HL-60 (cell line): ENCODE data around the gene LMAN1.

Experiments used
- DNase-seq, 2 experiments: peaks; one replicate each; pipeline ENCODE4 v3.0.0-alpha.2; 2010 to 2020; ENCODE audit warnings: low read depth in 1 of 2, low spot score in 1 of 2
- H3K27ac ChIP-seq: fragments of 250-450 bp; sonication (Bioruptor Pico); replicated peaks from 2 replicates; pipeline ENCODE4 v1.5.1; 2020; ENCODE audit warnings: mild to moderate bottlenecking, moderate library complexity
- H3K27me3 ChIP-seq: fragments of 250-450 bp; sonication (Bioruptor Pico); 2 replicates; pipeline ENCODE4 v1.5.1; 2021; ENCODE audit warnings: mild to moderate bottlenecking, moderate library complexity; ENCODE audit not compliant: insufficient read depth, poor library complexity, severe bottlenecking
- H3K4me3 ChIP-seq: replicated peaks from 2 replicates; pipeline ENCODE4 v1.5.1; 2011; ENCODE audit warnings: mild to moderate bottlenecking, control low read depth, low read length; ENCODE audit not compliant: insufficient read depth
- GABPA ChIP-seq: IDR thresholded peaks from 2 replicates; pipeline ENCODE4 v1.6.1; 2012; ENCODE audit warnings: low read depth
- POLR2AphosphoS5 ChIP-seq: IDR thresholded peaks from 2 replicates; pipeline ENCODE4 v1.6.1; 2012; ENCODE audit warnings: low read depth
- REST ChIP-seq: IDR thresholded peaks from 2 replicates; pipeline ENCODE4 v1.6.1; 2012; ENCODE audit warnings: low read depth; ENCODE audit not compliant: insufficient replicate concordance
- SPI1 ChIP-seq: IDR thresholded peaks from 2 replicates; pipeline ENCODE4 v1.6.1; 2012; ENCODE audit warnings: low read depth, mild to moderate bottlenecking, borderline replicate concordance
- TF ChIP-seq, protein P1 (sequence below): IDR thresholded peaks from one replicate; pipeline ENCODE4 v1.5.1; 2011; ENCODE audit warnings: low read length, control low read depth, inconsistent platforms; ENCODE audit not compliant: insufficient read depth

LMAN1 gene

DNA sequence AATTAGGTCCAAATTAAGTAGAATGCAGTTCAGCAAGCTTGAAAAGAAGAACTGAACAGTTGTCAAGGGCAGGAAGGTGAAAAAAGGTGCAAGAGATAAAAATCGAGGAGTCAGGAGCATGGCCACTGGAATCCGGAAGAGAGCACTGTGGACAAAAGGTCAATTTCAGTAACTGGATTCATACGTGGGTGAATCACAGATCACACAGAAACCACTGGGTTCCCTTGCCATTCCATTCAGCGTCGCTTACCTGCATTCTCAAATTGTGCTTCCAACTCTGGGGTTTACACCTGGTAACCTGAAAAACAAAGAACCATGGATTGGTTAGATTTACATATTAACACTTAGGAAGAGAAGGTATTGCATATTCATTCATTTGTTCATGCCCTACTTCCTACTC is 21.6 kb upstream of the LMAN1 start:
- Histone ChIP-seq H3K27ac (no peak overlapping the region), H3K4me3 (no peak overlapping the region), H3K27me3 (peaks cover 3% of the 10 kb centered on the region)
- DNase-seq, result no peak
- TF ChIP-seq GABPA (no peak), REST (no peak), POLR2AphosphoS5 (no peak), SPI1 (no peak)
- TF ChIP-seq, protein P1, sequence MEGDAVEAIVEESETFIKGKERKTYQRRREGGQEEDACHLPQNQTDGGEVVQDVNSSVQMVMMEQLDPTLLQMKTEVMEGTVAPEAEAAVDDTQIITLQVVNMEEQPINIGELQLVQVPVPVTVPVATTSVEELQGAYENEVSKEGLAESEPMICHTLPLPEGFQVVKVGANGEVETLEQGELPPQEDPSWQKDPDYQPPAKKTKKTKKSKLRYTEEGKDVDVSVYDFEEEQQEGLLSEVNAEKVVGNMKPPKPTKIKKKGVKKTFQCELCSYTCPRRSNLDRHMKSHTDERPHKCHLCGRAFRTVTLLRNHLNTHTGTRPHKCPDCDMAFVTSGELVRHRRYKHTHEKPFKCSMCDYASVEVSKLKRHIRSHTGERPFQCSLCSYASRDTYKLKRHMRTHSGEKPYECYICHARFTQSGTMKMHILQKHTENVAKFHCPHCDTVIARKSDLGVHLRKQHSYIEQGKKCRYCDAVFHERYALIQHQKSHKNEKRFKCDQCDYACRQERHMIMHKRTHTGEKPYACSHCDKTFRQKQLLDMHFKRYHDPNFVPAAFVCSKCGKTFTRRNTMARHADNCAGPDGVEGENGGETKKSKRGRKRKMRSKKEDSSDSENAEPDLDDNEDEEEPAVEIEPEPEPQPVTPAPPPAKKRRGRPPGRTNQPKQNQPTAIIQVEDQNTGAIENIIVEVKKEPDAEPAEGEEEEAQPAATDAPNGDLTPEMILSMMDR, result no peak

GRCh38 chr18:59379772-59380522 is 20.9 kb upstream of the LMAN1 start:
- TF ChIP-seq, protein P1, result no peak
- TF ChIP-seq POLR2AphosphoS5 (no peak), SPI1 (no peak), GABPA (no peak), REST (no peak)

GRCh38 chr18:59377613-59378337 is 18.7 kb upstream of the LMAN1 start:
- Histone ChIP-seq H3K27ac (no peak overlapping the region), H3K27me3 (peaks cover 3% of the 10 kb centered on the region), H3K4me3 (no peak overlapping the region)
- TF ChIP-seq GABPA (no peak), POLR2AphosphoS5 (no peak)
- DNase-seq, result no peak

More at GRCh38 chr18:59379772-59380522, 20.9 kb upstream of the LMAN1 start:
- no peak for DNase-seq
- Histone ChIP-seq H3K27ac (no peak overlapping the region), H3K27me3 (peaks cover 3% of the 10 kb centered on the region), H3K4me3 (no peak overlapping the region)

- TF ChIP-seq REST (no peak), POLR2AphosphoS5 (no peak), GABPA (no peak), SPI1 (no peak)
- TF ChIP-seq, protein P1, result no peak
- Histone ChIP-seq H3K27me3 (peaks cover 3% of the 10 kb centered on the region), H3K27ac (no peak overlapping the region), H3K4me3 (no peak overlapping the region)
- no peak for DNase-seq
Measured at GRCh38 chr18:59376351-59376935, 17.4 kb upstream of the LMAN1 start.
